CD4-positive, alpha-beta T cell treated with Interleukin-1 beta for 1 hour (primary cell): Measurements from ENCODE around the gene FBRSL1.
A peak's percentile ranks its signal among the peaks of the same experiment; 100 is the strongest.
"Not testable (repeated sequence)": the region's sequence is repeated elsewhere in the genome, so short reads cannot be mapped to it uniquely, and the experiment has no call there.

Source experiments
- DNase-seq, 2 donors: peaks; one replicate each; pipeline ENCODE4 v3.0.0-alpha.2; 2020 to 2022

FBRSL1 gene

DNA sequence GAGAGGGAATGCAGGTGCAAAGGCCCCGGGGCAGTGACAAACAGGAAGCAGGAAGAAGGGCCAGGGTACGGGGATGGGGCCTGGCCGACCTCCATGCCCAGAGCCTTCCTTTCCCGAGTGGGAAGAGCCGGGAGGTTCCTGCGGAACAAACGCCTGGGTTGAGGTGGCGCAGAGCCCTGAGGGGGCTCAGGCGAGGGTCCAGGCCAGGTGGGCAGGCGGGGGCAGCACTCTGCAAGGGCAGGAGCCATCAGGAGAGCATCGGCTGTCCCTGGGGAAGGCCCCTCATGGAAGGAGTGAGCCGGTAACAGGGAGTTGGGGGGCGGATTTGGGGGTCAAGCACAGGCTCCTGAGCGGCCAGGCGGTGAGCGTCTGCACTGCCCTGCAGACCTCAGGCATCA, 18.1 kb upstream of the FBRSL1 start:
- DNase-seq, result no peak

- no peak for DNase-seq
These were observed 17.6 kb upstream of the FBRSL1 start for GRCh38 chr12:132472386-132472785.

DNA sequence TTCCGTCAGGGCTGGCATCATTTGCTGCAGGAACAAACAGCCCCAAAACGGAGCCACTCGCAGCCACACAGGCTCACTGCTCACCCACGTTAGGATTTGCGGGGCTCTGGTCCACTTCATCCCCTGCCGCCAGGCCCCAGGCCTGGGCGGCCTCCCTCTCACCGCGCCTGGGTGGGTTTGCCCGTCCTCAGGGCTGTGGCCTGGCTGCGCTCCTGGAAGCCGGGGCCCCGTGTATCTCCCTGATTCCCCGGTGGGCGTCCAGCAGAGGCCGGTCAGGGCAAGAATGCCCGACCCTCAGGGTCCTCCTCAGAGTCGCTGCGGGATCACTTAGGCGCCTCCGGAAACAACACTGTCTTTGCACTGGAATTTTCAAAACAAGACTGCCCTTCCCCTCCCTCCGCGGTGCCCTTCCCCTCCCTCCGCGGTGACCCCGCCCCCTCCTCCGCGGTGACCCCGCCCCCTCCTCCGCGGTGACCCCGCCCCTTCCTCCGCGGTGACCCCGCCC, 15.7 kb upstream of the FBRSL1 start:
- DNase-seq, result no peak

DNA sequence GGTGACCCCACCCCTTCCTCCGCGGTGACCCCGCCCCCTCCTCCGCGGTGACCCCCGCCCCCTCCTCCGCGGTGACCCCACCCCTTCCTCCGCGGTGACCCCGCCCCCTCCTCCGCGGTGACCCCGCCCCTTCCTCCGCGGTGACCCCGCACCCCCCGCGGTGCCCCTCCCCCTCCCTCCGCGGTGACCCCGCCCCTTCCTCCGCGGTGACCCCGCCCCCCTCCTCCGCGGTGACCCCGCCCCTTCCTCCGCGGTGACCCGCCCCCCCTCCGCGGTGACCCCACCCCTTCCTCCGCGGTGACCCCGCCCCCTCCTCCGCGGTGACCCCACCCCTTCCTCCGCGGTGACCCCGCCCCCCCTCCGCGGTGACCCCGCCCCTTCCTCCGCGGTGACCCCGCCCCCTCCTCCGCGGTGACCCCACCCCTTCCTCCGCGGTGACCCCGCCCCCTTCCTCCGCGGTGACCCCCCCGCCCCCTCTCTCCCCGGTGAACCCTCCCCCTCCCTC, 15.1 kb upstream of the FBRSL1 start:
- DNase-seq, result not testable (repeated sequence)

DNA sequence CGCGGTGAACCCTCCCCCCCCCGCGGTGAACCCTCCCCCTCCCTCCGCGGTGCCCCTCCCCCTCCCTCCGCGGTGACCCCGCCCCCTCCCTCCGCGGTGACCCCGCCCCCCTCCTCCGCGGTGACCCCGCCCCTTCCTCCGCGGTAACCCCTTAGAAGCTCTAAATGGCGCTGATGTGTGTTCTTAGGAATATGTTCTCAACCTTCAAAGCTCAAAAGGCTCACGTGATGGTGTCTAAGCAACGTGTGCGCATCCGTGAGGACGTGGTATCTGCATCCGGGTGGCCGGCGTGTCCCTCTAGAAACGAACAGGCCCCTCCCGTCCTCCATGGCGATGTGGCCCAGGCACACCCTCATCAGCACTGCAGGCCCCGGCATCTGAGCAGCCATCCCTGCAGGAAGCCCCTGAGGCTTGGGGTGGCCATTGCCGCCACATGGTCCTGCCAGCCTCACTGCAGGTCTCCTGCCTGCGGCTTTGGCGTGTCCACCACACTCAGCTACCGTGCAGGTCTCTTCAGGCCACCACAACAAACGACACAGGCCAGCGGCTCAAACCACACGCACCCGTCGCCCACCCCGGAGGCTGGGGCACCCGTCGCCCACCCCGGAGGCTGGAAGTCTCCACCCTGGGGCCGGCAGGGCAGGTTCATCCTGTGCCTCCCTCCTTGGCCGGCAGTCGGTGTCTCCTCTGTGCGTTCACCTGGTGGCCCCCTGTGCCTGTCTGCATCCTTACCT, 14.5 kb upstream of the FBRSL1 start:
- peak in 1 of 2 donors; percentile 39 for DNase-seq

GRCh38 chr12:132476038-132476414, 13.9 kb upstream of the FBRSL1 start:
- DNase-seq, result no peak

DNA sequence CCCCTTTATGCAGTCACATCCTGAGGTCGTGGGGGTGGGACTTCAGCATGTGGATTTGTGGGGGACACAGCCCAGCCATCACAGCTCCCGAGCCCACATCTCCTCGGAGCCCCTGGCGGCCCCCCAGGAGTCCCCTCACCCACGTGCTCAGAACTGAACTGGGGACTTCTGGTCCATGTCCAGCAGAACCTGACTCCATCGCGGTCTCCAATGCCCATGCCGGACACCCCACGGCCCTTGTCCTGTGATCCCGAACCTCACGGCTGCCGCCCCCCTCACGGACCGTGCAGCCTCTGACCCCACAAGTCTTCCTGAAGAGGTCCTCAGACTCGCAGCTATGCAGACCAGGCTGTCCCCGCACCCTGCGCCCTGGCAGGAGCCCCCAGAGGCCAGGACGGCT, 13.5 kb upstream of the FBRSL1 start:
- no peak for DNase-seq

DNA sequence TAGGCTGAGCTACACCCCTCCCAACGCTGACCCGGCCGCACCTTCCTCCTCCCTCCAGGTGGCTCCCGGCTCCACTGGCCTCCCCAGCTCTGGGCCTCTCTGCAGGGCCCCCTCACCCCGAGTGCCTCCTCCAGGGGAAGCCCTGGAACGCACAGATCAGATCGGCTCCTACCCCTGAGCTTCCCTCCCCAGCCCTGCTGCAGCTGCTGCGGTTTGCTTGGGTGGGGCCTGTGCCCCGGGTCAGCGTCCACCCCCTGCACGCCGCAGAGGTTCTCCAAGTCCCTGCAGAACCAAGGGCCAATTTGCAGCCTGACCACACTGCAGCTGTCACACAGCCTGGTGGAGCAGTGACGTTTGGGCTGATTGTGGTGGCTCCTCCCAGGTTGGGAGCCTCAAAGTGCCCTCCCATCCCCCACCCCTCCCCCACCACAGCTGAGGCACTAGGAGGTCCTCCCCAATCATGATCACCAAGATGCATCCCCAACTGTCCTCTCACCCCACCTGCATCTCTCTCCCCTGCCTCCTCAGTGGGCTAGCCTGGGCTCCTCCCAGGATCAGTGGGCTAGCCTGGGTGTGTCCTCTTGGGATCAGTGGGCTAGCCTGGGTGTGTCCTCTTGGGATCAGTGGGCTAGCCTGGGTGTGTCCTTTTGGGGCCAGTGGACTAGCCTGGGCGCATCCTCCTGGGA, 12.8 kb upstream of the FBRSL1 start:
- DNase-seq, result peak; percentile 26 to 65

DNA sequence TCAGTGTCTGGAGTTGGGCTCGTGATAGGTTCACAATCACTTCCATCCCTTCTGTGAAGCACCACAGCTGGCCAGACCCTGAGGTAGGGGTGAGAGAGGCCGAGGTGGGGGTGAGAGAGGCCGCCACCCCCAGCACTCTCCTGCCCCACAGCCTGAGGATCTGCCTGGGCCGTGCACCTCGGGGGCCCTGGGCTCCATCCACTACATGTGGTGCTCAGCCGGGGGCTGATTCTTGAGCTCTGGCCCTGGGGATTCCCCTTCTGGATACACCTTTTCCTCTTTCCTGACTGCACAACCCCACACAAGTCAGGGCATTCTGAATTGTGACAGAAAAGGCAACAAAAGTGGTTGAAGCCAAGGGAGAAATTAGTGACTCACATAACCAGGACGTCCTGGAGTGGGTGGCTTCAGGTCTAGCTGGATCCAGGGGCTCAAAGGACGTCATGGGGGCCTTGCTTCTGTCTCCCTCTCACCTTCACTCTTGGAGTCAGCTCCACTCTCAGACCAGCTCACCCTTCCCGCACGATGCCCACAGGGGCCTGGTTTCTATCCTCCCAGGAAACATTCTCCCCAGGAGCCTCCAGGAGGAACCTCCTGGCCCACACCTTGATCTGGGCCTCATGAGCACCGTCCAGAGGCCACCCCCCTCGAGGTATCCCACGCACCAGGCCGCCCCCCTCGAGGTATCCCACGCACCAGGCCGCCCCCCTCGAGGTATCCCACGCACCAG, 12.1 kb upstream of the FBRSL1 start:
- no peak for DNase-seq

DNA sequence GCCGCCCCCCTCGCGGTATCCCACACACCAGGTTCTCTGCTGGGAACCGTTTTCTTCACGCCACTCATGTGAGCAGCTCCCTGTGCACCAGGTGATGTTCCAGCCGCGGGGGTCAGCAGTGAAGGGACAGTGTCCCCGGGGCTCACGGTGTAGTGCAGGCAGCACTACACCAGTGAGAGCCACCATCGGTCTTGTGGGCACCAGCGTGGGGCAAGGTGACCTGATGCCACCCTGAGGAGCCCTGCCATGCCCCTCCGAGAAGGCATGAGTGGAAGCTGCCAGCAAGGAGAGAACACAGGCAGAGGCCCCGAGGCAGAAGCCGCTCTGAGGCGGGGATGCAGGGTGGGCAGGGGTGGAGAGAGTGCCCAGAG, 11.5 kb upstream of the FBRSL1 start:
- DNase-seq, result no peak

DNA sequence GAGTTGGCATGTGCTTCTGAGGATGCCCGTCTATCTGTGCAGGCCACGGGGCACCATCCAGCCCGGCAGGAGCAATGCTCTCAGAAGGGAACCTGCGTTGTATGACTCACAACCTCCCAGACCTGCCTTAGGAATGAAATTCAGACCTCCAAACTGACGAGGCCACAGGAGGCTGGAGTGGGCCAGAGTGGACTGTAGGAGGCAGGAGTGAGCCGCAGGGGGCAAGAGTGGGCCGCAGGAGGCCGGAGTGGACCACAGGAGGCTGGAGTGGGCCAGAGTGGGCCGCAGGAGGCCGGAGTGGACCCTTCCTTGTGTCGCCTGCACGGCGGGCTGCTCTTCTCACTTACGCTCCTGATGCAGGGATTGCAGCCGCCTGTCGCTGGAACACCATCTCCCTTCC, 11.1 kb upstream of the FBRSL1 start:
- no peak for DNase-seq

DNA sequence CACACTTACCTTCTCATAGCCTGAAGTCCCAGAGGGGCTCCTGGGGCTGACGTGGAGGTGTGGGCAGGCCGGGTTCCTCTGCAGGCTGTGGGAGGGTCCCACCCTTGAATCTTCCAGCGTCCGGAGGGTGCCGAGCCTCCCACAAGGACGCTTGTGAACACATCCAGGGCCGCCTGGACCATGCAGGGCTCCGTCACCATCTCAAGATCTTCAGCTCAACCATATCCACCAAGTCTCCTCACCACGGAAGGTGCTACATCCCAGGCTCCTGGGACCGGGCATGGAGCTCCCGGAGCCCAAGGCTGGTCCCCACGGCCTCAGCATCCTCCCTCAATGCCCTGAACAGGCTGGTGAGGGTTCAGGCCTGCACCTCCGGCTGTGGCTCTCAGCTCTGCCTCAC, 10.7 kb upstream of the FBRSL1 start:
- no peak for DNase-seq

GRCh38 chr12:132479938-132480622, 9.9 kb upstream of the FBRSL1 start:
- no peak for DNase-seq

DNA sequence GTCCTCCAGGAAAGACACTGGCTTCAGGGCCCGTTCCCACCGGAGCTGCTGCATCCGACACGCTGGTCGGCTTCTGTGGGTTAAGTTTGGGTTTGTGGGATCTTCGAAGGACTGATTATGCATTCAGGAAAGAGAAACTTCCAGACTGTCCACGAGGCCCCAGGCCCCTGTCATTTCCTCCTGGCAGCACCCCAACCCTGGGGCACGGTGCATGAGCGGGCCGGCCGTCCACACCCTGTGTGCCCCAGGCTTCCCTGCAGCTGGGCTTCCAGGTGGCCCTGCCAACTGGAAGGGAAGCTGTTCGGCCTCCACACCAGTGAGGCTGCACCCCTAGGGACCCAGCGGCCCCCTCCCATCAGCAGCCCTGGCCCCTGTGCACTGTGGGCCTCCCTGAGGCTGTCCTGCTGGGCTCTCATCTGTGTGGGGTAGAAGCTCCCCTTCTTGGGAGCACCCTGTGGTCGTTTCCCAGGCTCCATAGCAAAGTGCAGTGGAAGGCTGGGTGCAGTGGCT, 9.3 kb upstream of the FBRSL1 start:
- DNase-seq, result no peak

DNA sequence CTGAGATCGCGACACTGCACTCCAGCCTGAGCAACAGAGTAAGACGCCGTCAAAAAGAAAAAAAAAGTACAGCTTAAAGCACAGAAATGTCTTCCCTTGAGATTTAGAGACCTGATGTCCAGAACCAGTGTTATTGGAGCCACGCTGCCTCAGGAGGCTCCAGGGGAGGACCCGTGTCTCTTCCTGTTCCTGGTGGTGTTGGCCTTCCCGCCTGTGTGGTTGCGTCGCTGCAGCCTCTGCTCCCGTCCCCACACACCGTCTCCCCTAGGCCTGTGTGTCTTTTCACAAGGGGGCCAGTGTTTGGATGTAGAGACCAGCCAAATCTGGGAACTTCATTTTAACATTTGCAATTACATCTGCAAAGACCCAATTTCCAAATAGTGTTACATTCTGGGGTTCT, 8.6 kb upstream of the FBRSL1 start:
- no peak for DNase-seq

- DNase-seq, result peak; percentile 32 to 76
These were observed 7.9 kb upstream of the FBRSL1 start for GRCh38 chr12:132481771-132482745.

GRCh38 chr12:132482771-132483170, 7.2 kb upstream of the FBRSL1 start:
- DNase-seq, result no peak

DNA sequence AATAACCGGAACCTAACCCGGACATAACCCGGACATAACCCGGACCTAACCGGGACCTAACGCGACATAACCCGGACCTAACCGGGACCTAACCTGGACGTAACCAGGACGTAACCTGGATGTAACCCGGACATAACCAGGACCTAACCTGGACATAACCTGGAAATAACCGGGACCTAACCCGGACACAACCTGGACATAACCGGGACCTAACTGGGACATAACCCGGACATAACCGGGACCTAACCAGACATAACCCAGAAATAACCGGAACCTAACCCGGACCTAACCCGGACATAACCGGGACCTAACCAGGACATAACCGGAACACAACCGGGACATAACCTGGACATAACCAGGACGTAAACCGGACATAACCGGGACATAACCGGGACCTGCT, 6.7 kb upstream of the FBRSL1 start:
- DNase-seq, result no peak

DNA sequence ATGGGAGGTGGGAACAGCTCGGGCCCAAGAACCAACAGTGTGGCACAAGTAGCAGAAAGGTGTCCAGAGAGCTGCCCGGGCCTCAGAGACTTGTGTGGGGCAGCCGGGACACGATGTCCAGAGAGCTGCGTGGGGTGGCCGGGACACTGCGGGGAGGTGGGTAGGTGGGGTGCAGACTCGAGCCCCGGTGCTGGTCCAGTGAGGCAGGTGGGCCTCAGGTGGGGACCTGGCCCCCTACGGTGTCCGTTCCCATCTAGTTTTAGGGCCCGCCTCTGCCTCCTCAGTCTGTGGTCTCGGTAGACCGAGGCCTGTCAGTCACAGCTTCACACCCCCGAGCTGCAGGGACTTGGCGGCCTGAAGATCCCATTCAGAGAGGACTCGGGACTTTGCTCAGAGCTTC, 6.3 kb upstream of the FBRSL1 start:
- no peak for DNase-seq

DNA sequence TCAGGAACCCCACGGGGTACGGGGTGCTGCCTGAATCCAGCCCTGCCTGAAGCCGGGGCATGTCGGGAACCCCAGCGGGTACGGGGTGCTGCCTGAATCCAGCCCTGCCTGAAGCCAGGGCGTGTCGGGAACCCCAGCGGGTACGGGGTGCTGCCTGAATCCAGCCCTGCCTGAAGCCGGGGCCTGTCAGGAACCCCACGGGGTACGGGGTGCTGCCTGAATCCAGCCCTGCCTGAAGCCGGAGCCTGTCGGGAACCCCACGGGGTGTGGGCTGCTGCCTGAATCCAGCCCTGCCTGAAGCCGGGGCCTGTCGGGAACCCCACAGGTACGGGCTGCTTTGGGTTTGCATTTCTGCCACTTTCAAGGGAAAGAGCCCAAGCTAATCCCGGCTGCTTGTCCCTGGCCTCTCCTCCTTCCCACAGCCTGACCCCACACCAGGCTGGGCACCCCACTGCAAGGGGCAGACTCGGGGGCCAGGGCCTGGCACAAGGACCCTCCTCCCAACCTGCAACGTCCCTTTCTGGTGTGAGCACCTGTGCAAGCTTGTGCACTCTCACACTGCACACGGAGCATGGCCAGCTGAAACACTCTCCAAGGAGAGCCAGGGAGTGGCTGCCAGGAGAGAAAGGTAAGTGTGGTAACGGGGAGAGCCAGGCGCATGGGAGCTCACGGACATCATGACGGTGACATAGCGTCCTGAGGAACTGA, 5.6 kb upstream of the FBRSL1 start:
- no peak for DNase-seq

DNA sequence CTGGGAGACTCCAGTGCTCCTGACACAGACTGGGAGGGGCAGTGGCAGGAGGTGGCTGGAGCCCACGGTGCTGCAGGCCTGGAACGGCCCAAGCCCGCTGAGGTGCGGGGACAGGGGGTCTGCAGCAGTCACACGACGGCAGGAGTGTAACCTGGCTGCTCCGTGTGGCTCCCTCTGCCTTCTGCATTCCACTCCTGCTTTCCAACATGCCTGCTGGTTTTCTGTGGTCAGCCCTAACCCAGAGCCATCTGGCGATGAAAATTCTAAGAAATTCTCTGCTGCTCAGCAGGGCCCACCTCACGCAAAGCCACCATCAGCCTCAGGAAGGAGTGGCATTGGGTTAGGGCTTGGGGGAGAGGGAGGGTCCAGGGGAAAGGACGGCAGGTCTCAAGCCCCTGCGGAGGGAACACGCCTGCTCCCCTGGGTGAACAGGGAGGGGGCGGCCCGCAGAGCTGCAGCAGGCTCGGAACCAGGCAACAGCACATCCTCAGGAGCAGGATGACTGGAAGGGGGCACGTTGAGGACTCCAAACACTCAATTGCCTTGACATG, 5.0 kb upstream of the FBRSL1 start:
- DNase-seq, result no peak
